Large intestine (tissue), 3 donors: ENCODE measurements around the gene KIFBP. TPM values are rescaled to one million over a fixed set of nuclear protein-coding genes. Genes with fewer than 3 reads are reported as not detected.
"Not testable (repeated sequence)": the region's sequence is repeated elsewhere in the genome, so short reads cannot be mapped to it uniquely, and the experiment has no call there.

Source experiments
- DNase-seq, 2 donors: peaks; one replicate each; pipeline versions ENCODE4 v3.0.0 to v3.0.0-alpha.2; 2013
- H3K27ac ChIP-seq: one replicate; pipeline ENCODE4 v1.5.1; 2013; ENCODE audit warnings: low read length
- H3K27me3 ChIP-seq: 2 replicates; pipeline ENCODE4 v1.6.1; 2013; ENCODE audit warnings: low read length; ENCODE audit not compliant: control insufficient read depth, insufficient read depth
- H3K36me3 ChIP-seq: 2 replicates; pipeline ENCODE4 v1.6.1; 2013; ENCODE audit warnings: low read length; ENCODE audit not compliant: control insufficient read depth, insufficient read depth
- H3K4me1 ChIP-seq: one replicate; pipeline ENCODE4 v1.6.1; 2013; ENCODE audit warnings: low read length; ENCODE audit not compliant: control insufficient read depth, insufficient read depth
- H3K4me3 ChIP-seq: one replicate; pipeline ENCODE4 v1.5.1; 2013; ENCODE audit warnings: low read length
- H3K9me3 ChIP-seq: one replicate; pipeline ENCODE4 v1.6.1; 2013; ENCODE audit warnings: mild to moderate bottlenecking, low read depth, low read length, moderate library complexity; ENCODE audit not compliant: control insufficient read depth
- WGBS: methylation state at CpG from one replicate; pipeline ENCODE4 v1.1.5; 2013; ENCODE audit warnings: low lambda C conversion rate; ENCODE audit not compliant: insufficient coverage; 5-methylcytosine and 5-hydroxymethylcytosine counted together
- polyA plus RNA-seq: library from polyadenylated mRNA; unstranded; fragments of 120-200 nt; gene quantifications from one replicate; pipeline ENCODE4 v1.2.1, GENCODE V29; 2013

Gene KIFBP
- polyA plus RNA-seq, 1 donor: 21.8 TPM

DNA sequence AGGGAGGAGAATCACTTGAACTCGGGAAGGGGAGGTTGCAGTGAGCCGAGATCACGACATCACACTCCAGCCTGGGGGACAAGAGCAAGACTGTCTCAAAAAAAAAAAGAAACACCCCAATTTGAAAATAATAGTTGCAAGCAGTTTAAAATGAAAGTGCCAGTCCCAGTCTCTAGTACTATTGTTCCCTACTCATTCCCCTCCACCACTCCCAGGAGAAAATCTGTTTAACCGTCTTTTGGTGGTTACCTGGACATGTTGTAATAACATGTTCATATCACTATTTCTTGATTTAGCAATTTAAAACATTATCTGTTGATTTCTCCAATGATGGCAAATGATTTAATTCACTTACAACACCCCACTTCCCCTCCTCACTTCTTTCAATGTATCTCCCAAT is 44.7 kb downstream of the KIFBP start:
- Histone ChIP-seq H3K27ac (no peak overlapping the region), H3K27me3 (no peaks in the 10 kb centered on the region), H3K9me3 (no peaks in the 10 kb centered on the region), H3K4me3 (no peak overlapping the region), H3K4me1 (no peaks in the 10 kb centered on the region), H3K36me3 (no peaks in the 10 kb centered on the region)
- DNase-seq: no peak
- 86% methylated on average over 4 of the region's 4 CpGs for WGBS

DNA sequence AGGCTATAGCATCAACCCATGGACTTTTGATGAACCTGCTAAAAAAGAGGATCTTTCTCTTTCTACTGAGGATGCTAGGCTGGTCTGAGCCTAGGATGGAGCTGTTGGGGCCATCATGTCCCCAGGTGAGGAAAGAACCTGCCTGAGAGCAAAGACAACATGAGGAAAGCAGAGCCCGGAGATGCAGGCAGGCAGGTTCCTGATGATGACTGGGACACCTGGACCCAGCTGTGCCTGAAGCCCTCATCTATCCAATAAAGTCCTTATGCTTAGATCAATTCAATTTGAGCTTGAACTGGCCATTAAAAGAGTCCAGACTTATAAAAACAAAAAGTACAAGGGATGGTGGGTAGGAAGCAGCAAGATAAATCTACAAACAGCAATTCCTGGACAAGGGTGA is 48.9 kb downstream of the KIFBP start:
- H3K4me1 ChIP-seq: no peaks in the 10 kb centered on the region
- no CpG with 5 or more reads among the region's 1 CpG for WGBS
- no peak overlapping the region for H3K27ac ChIP-seq
- no peaks in the 10 kb centered on the region for H3K36me3 ChIP-seq
- H3K9me3 ChIP-seq: no peaks in the 10 kb centered on the region
- no peak for DNase-seq
- H3K27me3 ChIP-seq: no peaks in the 10 kb centered on the region
- H3K4me3 ChIP-seq: no peak overlapping the region

DNA sequence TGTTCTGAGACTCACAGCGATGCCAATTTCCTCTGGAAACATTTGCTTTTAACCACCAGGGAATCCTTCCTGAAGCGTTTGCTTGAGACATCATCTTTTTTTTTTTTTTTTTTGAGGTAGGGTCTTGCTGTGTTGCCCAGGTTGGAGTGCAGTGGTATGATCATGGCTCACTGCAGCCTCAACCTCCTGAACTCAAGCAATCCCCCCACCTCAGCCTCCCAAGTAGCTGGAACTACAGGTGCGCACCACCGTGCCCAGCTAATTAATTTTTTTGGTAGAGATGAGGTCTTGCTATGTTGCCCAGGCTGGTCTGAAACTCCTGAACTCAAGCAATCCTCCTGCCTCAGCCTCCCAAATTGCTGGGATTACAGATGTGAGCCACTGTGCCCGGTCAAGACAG is 52.3 kb downstream of the KIFBP start:
- H3K27me3 ChIP-seq, H3K36me3 ChIP-seq, H3K4me3 ChIP-seq, DNase-seq, H3K9me3 ChIP-seq, H3K4me1 ChIP-seq, H3K27ac ChIP-seq: not testable (repeated sequence)
- no CpG with 5 or more reads among the region's 5 CpGs for WGBS

DNA sequence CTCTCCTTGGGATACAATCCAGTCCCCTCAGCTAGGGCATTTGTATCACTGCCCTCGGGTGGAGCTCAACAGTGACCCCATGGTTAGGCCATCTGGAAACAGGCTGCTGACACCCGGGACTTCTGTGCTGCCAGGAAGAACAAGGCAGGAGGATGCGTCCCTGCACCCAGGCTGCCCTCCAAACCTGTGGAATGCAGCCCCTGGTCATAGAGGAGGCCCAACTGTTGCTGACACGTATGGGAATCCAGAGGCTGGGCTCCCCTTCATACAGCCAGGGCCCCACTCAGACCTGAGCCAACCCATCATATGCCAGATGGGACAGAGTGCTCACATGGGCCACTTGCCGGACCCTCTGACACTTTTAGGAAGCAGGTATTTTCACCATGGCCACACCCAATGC is 53.8 kb downstream of the KIFBP start:
- H3K9me3 ChIP-seq: no peaks in the 10 kb centered on the region
- DNase-seq: no peak
- H3K4me1 ChIP-seq: no peaks in the 10 kb centered on the region
- no CpG with 5 or more reads among the region's 5 CpGs for WGBS
- no peaks in the 10 kb centered on the region for H3K27me3 ChIP-seq
- H3K36me3 ChIP-seq: no peaks in the 10 kb centered on the region
- no peak overlapping the region for H3K4me3 ChIP-seq
- no peak overlapping the region for H3K27ac ChIP-seq

DNA sequence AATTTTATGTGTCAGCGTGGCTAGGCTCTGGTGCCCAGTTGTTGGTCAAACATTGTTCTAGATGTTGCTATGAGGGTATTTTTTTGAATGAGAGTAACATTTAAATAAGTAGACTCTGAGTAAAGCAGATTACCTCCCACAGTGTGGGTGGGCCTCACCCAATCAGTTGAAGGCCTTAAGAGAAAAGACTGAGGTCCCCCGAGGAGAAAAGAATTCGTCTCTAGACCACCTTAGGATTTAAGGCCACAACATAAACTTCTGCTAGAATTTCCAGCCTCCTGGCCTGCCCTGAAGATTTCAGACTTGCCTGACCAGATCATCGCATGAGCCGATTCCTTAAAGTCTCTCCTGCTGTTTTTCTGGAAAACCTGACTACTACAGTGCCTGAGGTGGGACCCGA is 54.2 kb downstream of the KIFBP start:
- no peak for DNase-seq
- Histone ChIP-seq H3K9me3 (no peaks in the 10 kb centered on the region), H3K36me3 (no peaks in the 10 kb centered on the region), H3K27ac (no peak overlapping the region), H3K4me1 (no peaks in the 10 kb centered on the region), H3K4me3 (no peak overlapping the region), H3K27me3 (no peaks in the 10 kb centered on the region)
- WGBS: 100% methylated on average over 1 of the region's 6 CpGs

DNA sequence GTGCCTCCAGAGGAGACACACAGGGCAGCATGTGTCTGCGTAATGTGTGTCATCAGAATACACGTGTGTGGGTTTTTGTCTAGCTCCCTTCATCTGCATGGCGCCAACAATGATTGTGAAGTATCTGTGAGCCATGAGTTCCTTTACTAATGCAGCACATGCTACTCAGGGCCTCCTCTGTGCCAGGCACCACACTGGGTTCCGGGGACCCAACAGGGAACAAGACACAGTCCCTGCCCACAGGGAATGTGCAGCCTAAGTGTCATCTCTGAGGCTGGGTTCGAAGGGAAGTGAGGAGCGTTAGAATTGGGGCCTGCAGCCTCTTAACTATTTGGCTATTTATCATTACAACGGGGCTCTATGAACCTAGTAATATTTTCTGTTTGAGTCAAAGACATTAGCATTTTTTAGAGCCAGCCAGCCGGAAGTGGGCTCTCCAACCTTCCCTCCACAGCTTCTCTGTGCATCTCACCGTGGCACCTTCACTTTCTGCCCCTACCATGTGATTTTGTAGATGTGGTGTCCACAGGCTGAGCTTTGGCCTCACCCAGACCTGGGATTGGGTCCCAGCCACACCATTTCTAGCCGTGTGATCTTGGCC is 55.4 kb downstream of the KIFBP start:
- Histone ChIP-seq H3K27ac (no peak overlapping the region), H3K4me3 (no peak overlapping the region), H3K36me3 (no peaks in the 10 kb centered on the region), H3K27me3 (no peaks in the 10 kb centered on the region), H3K9me3 (no peaks in the 10 kb centered on the region), H3K4me1 (no peaks in the 10 kb centered on the region)
- 90% methylated on average over 2 of the region's 10 CpGs for WGBS
- DNase-seq: no peak

GRCh38 chr10:69044546-69044945 is 55.9 kb downstream of the KIFBP start:
- Histone ChIP-seq H3K36me3 (no peaks in the 10 kb centered on the region), H3K27ac (no peak overlapping the region), H3K9me3 (no peaks in the 10 kb centered on the region), H3K27me3 (no peaks in the 10 kb centered on the region), H3K4me1 (no peaks in the 10 kb centered on the region), H3K4me3 (no peak overlapping the region)
- no peak for DNase-seq
- WGBS: no CpG with 5 or more reads among the region's 1 CpG

GRCh38 chr10:69045441-69046300 is 57.1 kb downstream of the KIFBP start:
- Histone ChIP-seq H3K36me3 (no peaks in the 10 kb centered on the region), H3K4me1 (no peaks in the 10 kb centered on the region), H3K9me3 (no peaks in the 10 kb centered on the region), H3K27me3 (no peaks in the 10 kb centered on the region), H3K27ac (no peak overlapping the region), H3K4me3 (no peak overlapping the region)
- WGBS: no CpG with 5 or more reads among the region's 6 CpGs
- DNase-seq: peak in 1 of 2 donors; percentile 15

- Histone ChIP-seq H3K4me1 (no peaks in the 10 kb centered on the region), H3K4me3 (no peak overlapping the region), H3K27ac (no peak overlapping the region), H3K9me3 (no peaks in the 10 kb centered on the region), H3K36me3 (no peaks in the 10 kb centered on the region), H3K27me3 (no peaks in the 10 kb centered on the region)
- WGBS: no CpG with 5 or more reads among the region's 4 CpGs
- DNase-seq: no peak
These were observed 58.7 kb downstream of the KIFBP start for GRCh38 chr10:69047111-69047832.

DNA sequence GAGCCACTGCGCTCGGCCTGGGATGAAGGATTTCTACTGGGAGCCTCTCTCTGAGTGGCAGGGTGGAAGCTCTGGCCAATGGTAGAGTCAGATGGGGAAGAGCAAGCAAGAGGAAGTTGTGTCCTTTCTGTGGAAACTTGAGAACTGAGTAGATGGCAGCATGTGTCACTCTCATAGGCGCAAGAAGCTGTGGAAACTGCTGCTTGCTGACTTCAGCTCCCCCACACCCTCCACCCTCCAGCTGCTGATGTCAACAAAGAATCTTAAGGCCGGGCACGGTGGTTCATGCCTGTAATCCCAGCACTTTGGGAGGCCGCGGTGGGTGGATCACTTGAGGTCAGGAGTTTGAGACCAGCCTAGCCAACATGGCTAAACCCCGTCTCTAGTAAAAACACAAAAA is 59.5 kb downstream of the KIFBP start:
- no peak for DNase-seq
- Histone ChIP-seq H3K27ac (peak overlapping the region; percentile 15), H3K9me3 (no peaks in the 10 kb centered on the region), H3K36me3 (no peaks in the 10 kb centered on the region), H3K4me1 (no peaks in the 10 kb centered on the region), H3K4me3 (no peak overlapping the region), H3K27me3 (no peaks in the 10 kb centered on the region)
- WGBS: no CpG with 5 or more reads among the region's 8 CpGs
